ENCODE data around the gene LIN37. TPM values are rescaled to one million over a fixed set of nuclear protein-coding genes. Genes with fewer than 3 reads are reported as not detected.

Gene LIN37
- total RNA-seq, 4 donors from 2014 or later: 5.7 to 13.4 (median 9.5) TPM

DNA sequence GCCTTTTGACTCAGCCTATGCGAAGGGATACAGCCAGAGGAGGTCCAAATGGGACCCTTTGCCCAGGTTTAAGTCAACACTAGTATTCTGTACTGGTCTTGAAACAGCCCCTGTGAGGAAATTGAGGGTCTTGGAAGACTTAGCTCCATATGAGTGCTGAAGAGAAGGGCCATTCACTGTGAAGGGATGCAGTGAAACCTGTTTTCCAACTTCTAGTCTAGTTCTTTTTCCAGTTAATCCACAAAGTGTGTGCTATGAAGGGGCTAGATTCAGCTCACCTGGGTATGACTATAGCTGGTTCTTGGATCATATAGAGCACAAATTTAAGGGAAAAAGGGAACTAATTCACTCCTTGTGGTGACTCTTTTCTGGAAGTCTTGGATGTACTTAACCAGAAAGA lies 40.0 kb upstream of the LIN37 start:
- intact Hi-C loops (cut with DNase I): no loop called here
- Histone ChIP-seq H3K4me1 (peaks cover 0 to 52% (median 0%) of the 10 kb centered on the region in 3 donors), H3K27me3 (peaks cover 0 to 3% (median 0%) of the 10 kb centered on the region in 4 donors), H3K9me3 (no peaks in the 10 kb centered on the region), H3K36me3 (no peaks in the 10 kb centered on the region), H3K4me3 (no peak overlapping the region), H3K27ac (no peak overlapping the region)
- 100% methylated on average over 1 of the region's 1 CpG; no CpG with 5 or more reads in 1 of the 2 donors for WGBS, 2 donors
- TF ChIP-seq, protein P1, sequence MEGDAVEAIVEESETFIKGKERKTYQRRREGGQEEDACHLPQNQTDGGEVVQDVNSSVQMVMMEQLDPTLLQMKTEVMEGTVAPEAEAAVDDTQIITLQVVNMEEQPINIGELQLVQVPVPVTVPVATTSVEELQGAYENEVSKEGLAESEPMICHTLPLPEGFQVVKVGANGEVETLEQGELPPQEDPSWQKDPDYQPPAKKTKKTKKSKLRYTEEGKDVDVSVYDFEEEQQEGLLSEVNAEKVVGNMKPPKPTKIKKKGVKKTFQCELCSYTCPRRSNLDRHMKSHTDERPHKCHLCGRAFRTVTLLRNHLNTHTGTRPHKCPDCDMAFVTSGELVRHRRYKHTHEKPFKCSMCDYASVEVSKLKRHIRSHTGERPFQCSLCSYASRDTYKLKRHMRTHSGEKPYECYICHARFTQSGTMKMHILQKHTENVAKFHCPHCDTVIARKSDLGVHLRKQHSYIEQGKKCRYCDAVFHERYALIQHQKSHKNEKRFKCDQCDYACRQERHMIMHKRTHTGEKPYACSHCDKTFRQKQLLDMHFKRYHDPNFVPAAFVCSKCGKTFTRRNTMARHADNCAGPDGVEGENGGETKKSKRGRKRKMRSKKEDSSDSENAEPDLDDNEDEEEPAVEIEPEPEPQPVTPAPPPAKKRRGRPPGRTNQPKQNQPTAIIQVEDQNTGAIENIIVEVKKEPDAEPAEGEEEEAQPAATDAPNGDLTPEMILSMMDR (IDR thresholded peaks at IDR 0.05): no peak
- TF ChIP-seq POLR2A (IDR thresholded peaks at IDR 0.05): no peak
- no peak for DNase-seq

DNA sequence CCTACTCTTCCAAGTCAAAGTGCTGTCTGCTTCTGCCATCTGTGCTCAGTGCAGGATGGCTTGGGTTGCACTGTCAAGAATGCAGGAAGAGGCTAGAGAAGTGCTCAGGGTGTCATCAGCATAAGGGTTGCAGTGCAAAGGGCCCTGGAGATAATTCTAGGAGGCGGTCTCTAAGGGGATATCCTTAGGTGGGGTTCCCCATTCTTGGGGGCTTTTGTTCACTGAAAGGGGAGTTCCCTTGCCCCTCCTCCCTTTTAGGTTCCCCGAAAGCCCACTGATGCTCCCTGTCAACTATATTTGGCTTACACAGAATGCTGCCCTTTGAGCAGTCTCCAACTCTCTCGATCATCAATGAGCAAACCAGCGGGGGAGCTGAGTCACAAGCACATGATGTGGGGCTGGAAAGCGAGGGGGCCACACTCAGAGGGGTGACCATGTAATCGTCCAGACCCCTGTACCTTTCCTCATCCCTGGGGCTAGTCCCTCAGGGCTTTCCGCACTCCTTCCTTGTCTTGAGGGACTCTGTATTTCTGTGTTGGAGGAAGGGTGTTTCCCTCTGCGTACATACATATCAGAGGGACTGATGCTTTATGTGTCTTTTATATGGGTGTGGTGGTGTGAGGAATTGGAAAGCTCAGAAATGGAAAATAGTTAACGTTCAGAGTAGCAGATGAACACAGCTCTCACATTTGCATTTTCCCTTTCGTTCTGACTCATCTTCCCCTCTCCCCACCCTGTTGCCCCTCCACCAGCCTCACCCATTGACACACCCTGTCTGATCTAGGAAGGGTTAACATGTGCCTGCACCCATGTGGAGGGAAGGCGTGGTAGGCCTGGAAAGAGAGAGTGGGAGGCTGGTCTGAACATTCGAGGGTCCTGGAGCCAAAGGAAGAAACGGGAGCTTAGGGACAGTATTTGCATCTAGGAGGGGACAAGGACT lies 37.3 kb upstream of the LIN37 start:
- intact Hi-C loops (cut with DNase I): loop anchor here (10.0 kb wide), 1 partner anchor 166 kb away; the partner anchor contains the start of gene TMEM147
- 40 to 47% methylated on average over 12 of the region's 13 CpGs for WGBS, 2 donors

DNA sequence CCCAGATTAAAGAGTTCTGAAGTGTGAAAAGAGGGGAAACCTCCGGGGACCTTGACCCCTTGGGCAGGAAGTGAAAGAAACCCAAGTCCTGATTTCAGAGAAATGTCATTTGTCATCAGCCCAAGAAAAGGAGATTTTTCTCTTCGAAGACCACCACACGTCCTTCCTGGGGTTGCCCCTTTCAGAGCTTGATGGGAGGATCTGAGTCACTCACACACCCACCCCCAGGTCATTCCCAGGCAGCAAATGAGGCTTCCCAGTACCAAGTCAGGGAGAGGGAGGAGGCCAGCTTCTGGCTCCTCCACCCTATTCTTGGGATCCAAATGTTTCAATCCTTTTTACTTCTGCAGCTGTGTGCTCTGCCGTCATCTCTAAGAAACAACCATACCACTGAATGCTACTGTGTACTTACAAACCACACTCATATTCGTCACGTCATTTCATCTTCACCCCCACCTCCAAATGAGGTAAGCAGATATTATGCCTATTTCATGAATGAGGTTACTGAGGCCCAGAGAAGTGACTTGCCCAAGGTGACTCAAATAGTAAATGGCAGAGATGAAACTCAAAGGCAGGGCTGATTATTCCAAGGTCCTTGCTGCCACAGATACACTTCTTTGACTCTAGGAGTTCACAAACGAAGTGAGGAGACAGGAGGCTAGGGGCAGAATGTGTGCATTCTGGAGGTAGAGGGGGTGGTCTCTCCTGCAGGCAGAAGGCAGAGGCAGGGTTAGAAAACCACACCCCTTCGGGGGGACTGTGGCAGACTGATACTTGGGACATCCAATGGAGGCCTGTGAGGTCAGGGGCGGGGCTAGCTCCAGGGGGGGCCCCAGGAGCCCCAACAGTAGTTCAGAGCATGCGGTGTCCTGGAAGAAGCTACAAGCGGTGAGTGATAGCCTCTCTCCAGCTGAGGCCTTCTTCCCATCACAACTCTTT lies 35.5 kb upstream of the LIN37 start:
- H3K27me3 ChIP-seq: no peaks in the 10 kb centered on the region
- 67 to 78% methylated on average over 10 to 11 of the region's 11 CpGs for WGBS, 2 donors
- DNase-seq: no peak
- no peaks in the 10 kb centered on the region for H3K36me3 ChIP-seq
- intact Hi-C loops (cut with DNase I): loop anchor here (10.0 kb wide), 1 partner anchor 168 kb away; the partner anchor contains the start of gene TMEM147
- no peaks in the 10 kb centered on the region for H3K9me3 ChIP-seq
- H3K27ac ChIP-seq: peak overlapping the region in 2 of 4 donors; percentile 4 to 49
- H3K4me3 ChIP-seq: peak overlapping the region in 1 of 4 donors; percentile 23
- peaks cover 12 to 56% (median 13%) of the 10 kb centered on the region in 3 donors for H3K4me1 ChIP-seq
- no peak for TF ChIP-seq POLR2A (IDR thresholded peaks at IDR 0.05)

More for the DNA sequence above, 37.3 kb upstream of the LIN37 start:
- DNase-seq: no peak
- H3K27ac ChIP-seq: peak overlapping the region in 1 of 4 donors; percentile 24
- H3K27me3 ChIP-seq: no peaks in the 10 kb centered on the region
- no peak overlapping the region for H3K4me3 ChIP-seq
- H3K9me3 ChIP-seq: no peaks in the 10 kb centered on the region
- H3K36me3 ChIP-seq: no peaks in the 10 kb centered on the region
- H3K4me1 ChIP-seq: peaks cover 10 to 59% (median 10%) of the 10 kb centered on the region in 3 donors
- TF ChIP-seq POLR2A (IDR thresholded peaks at IDR 0.05): no peak
- TF ChIP-seq, protein P1 (IDR thresholded peaks at IDR 0.05): no peak

DNA sequence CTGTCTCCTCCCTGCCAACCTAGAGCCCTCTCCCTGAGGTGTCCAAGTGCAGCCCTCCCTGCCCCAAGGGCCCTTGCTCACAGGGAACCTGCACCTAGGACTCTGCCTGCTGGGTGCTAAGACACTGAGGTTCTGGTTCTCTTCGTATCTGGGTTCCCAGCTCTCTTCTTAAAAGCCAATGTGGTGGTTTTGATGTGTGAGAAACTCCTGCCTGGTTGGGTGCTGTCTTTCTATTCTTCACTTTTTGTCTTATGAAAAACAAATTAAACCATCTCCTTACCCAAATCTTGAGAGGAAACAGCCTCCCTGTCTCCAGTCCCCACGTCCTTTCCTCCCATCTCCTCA lies 34.9 kb upstream of the LIN37 start:
- WGBS, 2 donors: 57 to 63% methylated on average over 2 of the region's 2 CpGs
- no peak for DNase-seq
- no peaks in the 10 kb centered on the region for H3K27me3 ChIP-seq
- TF ChIP-seq POLR2A (IDR thresholded peaks at IDR 0.05): no peak
- peak overlapping the region in 1 of 4 donors; percentile 23 for H3K4me3 ChIP-seq
- H3K36me3 ChIP-seq: no peaks in the 10 kb centered on the region
- H3K27ac ChIP-seq: peak overlapping the region in 2 of 4 donors; percentile 2 to 4
- H3K9me3 ChIP-seq: no peaks in the 10 kb centered on the region
- intact Hi-C loops (cut with DNase I): loop anchor here (10.0 kb wide), 1 partner anchor 169 kb away; the partner anchor contains the start of gene TMEM147
- peaks cover 12 to 51% (median 13%) of the 10 kb centered on the region in 3 donors for H3K4me1 ChIP-seq

DNA sequence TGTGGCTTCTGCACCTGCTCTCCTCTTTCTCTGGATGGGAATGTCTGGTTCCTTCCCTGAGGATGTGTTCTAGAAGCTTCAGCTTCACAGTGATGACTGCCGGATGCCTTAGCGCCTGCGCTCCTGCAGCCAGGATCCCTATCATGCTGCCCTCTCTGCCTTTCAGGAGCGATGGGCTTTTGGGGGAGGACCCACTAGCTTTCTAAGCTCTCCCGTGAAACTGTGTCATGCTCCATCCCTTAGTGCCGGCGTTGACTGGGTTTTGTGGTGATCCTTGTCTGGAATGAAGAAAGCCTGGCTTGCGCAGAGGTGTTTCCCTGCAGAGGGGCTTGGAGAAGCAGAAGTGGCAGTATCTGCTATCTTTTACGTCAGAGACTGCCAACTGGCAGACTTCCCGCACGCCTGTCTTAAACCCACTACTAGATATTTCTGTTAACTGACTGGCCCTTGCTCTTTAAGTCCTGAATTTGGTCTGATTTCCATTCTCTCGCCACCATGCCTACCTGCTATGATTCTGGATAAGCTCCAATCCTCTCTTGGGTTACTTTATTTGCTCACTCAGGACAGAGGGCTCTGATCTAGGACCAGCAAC lies 34.4 kb upstream of the LIN37 start:
- no peak for DNase-seq

More for the DNA sequence above, 34.4 kb upstream of the LIN37 start:
- Histone ChIP-seq H3K27me3 (no peaks in the 10 kb centered on the region), H3K27ac (peak overlapping the region in 2 of 4 donors; percentile 2 to 25), H3K4me1 (peaks cover 16 to 51% (median 16%) of the 10 kb centered on the region in 3 donors), H3K9me3 (no peaks in the 10 kb centered on the region), H3K36me3 (no peaks in the 10 kb centered on the region), H3K4me3 (peak overlapping the region in 1 of 4 donors; percentile 23)
- intact Hi-C loops (cut with DNase I): loop anchor here (10.0 kb wide), 1 partner anchor 169 kb away; the partner anchor contains the start of gene TMEM147
- TF ChIP-seq POLR2A (IDR thresholded peaks at IDR 0.05): no peak
- TF ChIP-seq, protein P1 (IDR thresholded peaks at IDR 0.05): no peak
- WGBS, 2 donors: 66 to 76% methylated on average over 5 to 8 of the region's 12 CpGs
